GM10266 (cell line): ENCODE data around the gene SPECC1L.

Experiments
- DNase-seq: peaks from one replicate; pipeline ENCODE4 v3.0.0; 2012; ENCODE audit errors: extremely low spot score
- CTCF ChIP-seq: IDR thresholded peaks from 2 replicates; pipeline ENCODE4 v1.5.1; 2012; ENCODE audit warnings: mild to moderate bottlenecking, low read depth; ENCODE audit not compliant: control insufficient read depth, insufficient read depth; ENCODE audit errors: missing control alignments

The SPECC1L gene

GRCh38 chr22:24416095-24416494 is 145.5 kb downstream of the SPECC1L start:
- TF ChIP-seq CTCF = no peak
- DNase-seq = no peak

DNA sequence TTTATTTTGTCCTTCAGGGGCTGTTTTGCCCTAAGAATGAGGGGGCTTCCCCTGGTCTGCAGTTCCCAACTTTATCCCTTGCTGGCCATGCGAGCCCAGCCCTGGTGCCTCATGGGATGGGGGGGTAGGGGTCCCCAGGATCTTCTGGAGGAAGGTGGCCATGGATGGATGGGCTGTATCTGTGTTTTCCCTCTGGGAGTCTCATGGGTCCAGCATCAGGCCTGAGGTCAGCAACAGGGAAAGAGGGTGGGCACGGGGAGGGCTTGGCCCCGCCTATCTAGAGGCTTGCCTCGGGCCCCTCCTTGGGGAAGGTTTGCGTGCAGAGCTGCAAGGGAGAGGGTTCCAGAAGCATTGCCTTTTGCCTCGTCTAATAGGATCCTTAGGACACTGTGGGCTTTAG is 146.0 kb downstream of the SPECC1L start:
- DNase-seq = no peak
- no peak for TF ChIP-seq CTCF

- TF ChIP-seq CTCF = no peak
- no peak for DNase-seq
These were observed 146.6 kb downstream of the SPECC1L start for GRCh38 chr22:24417200-24417599.

DNA sequence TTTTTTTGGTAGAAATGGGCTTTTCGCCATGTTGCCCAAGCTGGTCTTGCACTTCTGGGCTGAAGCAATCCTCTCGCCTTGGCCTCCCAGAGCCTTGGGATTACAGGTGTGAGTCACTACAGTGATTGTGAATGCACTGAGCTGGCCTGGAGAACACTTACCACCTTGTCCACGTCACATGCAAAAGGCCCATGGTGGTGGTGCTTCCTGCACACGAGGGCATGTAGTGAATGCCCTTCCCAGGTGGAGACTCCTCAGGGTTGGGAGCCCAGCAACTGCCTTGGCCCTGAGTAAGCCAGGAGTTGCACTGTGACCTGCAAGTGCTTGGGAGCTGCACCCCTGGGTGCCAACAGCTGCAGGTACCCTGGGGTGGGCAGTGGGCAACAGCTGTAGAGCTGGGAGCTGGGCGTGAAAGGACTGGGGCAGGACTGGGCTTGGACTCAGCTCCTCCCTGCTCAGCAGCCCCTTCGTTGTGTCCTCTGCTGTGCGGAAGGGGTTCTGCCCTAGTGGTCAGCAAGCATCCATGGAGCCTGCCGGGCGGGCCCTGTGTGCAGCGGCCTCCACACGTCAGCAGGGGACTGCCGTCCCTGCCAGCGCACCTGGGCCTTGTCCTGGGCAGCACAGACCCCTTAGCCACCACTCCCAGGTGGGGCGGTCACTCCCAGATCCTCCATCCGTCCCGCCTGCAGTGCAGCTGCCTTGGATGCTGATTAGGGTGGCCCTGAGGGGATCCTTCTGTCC is 147.4 kb downstream of the SPECC1L start:
- no peak for DNase-seq
- TF ChIP-seq CTCF = no peak

DNA sequence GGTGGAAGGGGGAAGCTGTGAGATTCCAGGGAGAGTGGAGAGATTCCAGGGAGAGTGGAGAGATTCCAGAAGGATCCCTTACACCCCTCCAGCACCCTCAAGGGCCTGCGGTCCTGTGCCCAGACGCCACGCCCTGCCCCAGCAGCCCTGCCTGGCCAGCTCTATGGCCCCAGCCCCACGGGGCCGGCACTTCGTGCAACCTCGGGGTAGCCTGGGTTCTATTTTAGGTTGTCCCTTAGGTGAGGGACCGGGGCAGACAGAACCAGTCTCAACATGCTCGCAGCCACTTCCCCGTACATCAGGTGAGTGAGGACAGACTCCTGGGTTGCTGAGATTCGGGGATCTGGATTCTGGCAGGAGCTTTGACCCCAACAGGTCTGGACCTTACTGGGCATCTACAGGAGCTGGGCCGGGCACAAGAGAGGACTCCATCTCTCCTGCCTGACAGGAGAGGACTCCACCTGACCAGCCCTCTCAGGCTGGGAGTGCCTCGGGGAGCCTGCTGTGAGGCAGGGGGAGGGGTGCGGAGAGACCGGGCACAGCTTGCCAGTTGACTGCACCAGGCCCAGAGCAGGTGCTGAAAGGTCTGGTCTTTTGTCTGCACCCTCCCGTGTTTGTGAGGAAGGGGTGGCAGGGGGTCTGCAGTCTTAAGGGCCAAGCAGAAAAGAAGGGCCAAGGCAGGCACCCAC is 148.3 kb downstream of the SPECC1L start:
- TF ChIP-seq CTCF = no peak
- DNase-seq = no peak

DNA sequence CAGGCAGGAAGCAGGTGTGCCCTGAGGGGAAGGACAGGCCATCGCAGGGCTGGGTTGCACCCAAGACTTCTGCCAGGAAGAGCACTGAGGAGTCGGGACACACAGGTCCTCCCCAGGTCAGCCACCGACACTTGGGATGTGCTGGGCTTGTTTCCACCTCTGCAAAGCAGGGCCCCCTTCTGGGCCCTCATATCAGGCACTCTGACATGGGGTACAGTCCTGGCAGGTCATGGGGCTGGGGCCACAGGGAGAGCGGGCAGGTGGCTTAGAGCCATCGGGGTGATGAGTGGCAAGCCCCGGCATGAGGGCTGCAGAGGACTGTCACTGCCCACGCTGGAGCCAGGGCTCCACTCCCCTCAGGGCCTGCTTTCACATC is 148.8 kb downstream of the SPECC1L start:
- TF ChIP-seq CTCF = no peak
- no peak for DNase-seq

DNA sequence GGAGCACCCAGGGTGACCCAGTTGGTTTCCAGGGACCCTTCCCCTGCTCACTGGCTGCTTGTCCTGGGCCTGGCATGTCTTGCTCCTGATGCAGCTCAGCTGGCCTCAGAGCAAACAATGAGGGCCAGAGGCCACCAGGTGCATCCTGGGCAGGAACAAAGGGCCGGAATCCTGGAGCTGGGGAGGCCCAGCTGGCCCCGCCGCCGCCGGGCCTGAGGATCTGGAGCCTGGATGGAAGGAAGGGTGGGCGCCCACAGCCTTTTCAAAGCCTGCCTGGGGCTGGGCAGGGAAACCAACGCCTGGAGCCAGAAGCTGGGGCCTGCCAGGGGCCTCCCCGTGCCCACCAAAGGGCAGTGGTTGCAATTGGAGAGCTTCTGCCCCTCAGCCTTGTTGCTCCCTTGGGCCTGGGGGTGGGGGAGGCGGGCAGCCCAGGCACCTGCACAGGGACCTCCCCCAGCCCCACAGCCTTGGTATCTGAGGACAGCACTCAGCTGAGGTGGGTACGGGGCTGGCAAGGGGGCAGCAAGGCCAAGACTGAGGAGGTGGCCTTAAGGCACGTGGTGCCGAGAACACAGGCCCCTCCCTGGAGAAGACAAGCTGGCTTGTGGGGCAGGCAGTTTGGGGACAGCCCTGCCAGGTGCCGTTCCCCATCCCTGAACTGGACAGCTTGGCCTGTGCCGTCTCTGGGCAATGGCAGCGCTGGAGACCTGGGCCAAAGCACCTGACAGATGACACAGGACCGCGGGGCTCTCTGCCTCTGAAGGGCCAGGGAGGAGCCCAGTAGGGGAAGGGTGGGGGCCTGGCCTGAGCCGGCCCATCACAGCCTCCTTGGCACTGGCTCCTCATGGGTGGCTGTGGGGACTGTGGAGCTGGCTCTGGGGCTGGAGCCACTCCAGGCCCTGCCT is 149.7 kb downstream of the SPECC1L start:
- no peak for DNase-seq
- TF ChIP-seq CTCF = no peak
